ENCODE data around the gene FDX2.

DNA sequence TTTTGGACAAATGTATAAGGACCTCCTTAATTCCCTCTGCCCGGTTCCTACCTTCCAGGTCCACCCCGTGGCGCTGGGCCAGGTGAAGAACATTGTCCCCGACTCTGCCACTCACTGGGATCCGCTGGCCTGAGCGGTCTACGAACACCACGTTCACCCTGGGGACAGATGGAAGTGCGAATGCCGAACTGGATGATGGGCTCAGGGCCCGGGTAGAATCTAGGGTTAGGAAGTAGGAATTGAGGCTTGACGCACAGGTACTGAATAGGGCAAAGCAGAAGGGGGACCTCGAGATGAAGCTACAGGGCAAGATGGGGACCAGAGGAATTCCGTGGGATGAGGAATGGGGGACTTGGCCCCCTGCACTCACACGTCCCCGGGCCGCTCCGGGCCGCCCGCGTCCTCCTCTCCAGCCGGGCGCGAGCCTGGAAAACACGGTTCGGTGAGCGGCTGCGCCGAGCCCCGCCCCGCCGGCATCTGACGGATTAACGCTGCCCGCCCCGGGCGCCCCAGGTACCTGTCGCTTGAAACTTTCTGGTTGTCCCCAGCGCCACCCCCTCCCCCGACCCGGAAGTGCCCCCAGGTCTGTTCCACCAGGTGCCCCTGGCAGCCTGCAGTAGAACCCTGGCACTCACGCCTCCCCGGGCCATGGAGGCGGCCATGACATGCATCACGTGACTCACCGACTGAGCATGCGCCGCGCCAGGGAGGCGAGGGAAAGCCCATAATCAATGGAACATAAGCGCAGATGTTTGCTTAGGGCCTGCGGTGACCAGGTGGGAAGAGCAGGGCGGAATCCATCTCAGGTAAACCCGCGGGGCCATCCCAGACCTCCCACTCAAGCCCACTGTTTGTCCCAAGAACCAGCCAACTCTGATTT, at the start of gene FDX2:
- peak in 1 of 2 donors; percentile 40 for TF ChIP-seq POLR2A (IDR thresholded peaks at IDR 0.05)
- TF ChIP-seq, protein P1, sequence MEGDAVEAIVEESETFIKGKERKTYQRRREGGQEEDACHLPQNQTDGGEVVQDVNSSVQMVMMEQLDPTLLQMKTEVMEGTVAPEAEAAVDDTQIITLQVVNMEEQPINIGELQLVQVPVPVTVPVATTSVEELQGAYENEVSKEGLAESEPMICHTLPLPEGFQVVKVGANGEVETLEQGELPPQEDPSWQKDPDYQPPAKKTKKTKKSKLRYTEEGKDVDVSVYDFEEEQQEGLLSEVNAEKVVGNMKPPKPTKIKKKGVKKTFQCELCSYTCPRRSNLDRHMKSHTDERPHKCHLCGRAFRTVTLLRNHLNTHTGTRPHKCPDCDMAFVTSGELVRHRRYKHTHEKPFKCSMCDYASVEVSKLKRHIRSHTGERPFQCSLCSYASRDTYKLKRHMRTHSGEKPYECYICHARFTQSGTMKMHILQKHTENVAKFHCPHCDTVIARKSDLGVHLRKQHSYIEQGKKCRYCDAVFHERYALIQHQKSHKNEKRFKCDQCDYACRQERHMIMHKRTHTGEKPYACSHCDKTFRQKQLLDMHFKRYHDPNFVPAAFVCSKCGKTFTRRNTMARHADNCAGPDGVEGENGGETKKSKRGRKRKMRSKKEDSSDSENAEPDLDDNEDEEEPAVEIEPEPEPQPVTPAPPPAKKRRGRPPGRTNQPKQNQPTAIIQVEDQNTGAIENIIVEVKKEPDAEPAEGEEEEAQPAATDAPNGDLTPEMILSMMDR (IDR thresholded peaks at IDR 0.05): no peak

All from thyroid gland (tissue), 4 donors.